Measurements from ENCODE around the gene SIRT5. TPM values are rescaled to one million over a fixed set of nuclear protein-coding genes. Genes with fewer than 3 reads are reported as not detected.

Gene SIRT5
- total RNA-seq, 2 donors from 2014 or later, result 8.9 to 11.7 TPM

DNA sequence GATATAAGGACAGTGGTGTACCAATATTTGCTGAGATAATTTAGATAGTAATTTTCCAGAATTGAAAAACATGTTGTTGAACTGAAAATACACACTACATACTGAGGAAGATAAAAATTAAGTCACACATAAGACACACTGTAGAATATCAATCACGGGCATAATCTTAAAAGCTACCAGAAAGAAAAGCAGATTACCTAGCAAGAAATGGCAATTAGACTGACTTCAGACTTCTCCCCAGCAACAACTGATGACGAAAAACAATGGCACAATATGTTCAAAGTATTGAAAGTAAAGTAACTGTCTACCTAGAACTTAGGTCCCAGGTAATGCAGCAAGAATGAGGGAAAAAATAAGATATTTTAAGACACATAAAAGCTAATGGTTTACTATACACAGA is 87.2 kb downstream of the SIRT5 start:
- DNase-seq (ENCODE audit: low spot score), result no peak
- intact Hi-C loops (cut with DNase I), result no loop called here

DNA sequence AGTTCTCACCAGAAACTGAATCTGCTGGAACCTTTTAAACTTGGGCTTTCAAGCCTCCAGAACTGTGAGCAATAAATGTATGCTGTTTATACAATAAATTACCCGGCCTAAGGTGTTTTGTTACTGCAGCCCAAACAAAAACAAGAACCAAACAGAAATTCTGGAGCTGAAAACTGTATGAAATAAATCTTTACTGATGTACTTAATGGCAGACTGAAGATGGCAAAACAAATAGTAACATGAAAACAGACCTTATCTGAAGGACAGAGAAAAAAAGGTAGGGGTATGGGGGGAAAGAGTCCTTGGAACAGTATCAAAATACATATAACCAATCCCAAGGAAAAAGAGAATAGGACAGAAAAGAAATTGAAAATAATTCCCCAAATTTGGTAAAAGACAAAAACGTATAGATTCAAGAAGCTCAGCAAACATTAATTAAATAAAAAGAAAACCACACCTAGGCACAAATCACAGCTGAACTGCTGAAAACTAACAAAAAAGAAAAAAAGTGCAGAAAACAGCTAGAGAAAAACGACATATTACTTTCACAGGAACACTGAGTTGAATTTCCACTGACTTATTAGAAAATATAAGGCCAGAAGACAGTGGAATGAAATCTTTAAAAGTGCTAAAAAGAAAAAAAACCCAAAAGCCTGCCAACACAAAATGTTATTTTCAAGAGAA is 88.4 kb downstream of the SIRT5 start:
- intact Hi-C loops (cut with DNase I), result no loop called here
- no peak for DNase-seq (ENCODE audit: low spot score)

DNA sequence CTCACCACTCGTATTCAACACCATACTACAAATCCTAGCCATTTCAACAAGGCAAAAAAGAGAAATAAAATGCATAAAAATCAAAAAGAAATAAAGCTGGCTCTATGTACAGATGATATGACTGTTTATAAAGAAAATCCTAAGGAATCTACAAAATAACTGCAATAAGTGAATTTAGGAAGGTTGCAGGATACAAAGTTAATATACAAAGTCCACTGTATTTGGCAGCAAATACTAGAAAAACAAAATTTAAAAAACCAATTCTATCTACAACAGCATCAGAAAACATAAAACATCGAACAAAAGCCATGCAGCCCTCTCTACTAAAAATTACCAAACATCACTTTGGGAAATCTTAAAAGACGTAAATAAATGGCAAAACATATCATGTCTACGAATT is 89.6 kb downstream of the SIRT5 start:
- DNase-seq (ENCODE audit: low spot score), result no peak
- intact Hi-C loops (cut with DNase I), result no loop called here

Other genes with a start within 250 kb of the SIRT5 start
- gene TBC1D7, start 246.1 kb upstream of the SIRT5 start, total RNA-seq, result 10 to 100 TPM in 1 of 2 donors, 1 to 10 TPM in 1; 9.9 to 11.9 TPM
- gene GFOD1, start 87.0 kb upstream of the SIRT5 start, total RNA-seq, result 10 to 100 TPM; 16.8 to 20.4 TPM
- gene NOL7, start 40.7 kb downstream of the SIRT5 start, total RNA-seq, result 10 to 100 TPM; 46.8 to 55.5 TPM
- 10 to 100 TPM; 33.9 to 36.9 TPM for gene RANBP9, start 137.2 kb downstream of the SIRT5 start, total RNA-seq
- 10 to 100 TPM; 14.3 to 24.2 TPM for gene MCUR1, start 240.0 kb downstream of the SIRT5 start, total RNA-seq

Measured in posterior vena cava (tissue), 2 donors.